ENCODE measurements around the gene DAB2IP. TPM values are rescaled to one million over a fixed set of nuclear protein-coding genes. Genes with fewer than 3 reads are reported as not detected.
"Not testable (repeated sequence)": the region's sequence is repeated elsewhere in the genome, so short reads cannot be mapped to it uniquely, and the experiment has no call there.

Gene DAB2IP
- total RNA-seq, 4 donors from 2014 or later = 42.0 to 93.4 (median 47.9) TPM

GRCh38 chr9:121613009-121613752 is 38.3 kb upstream of the DAB2IP start:
- Histone ChIP-seq H3K9me3 (no peaks in the 10 kb centered on the region), H3K36me3 (no peaks in the 10 kb centered on the region), H3K4me3 (no peak overlapping the region), H3K27ac (peak overlapping the region in 3 of 4 donors; percentile 72 to 74 (median 73)), H3K4me1 (peaks cover 5 to 60% (median 28%) of the 10 kb centered on the region in 3 donors), H3K27me3 (no peaks in the 10 kb centered on the region)
- WGBS, 2 donors (ENCODE audit: low coverage in 1 of 2) = 53 to 57% methylated on average over 5 to 11 of the region's 11 CpGs
- no peak for TF ChIP-seq EP300 (IDR thresholded peaks at IDR 0.05)
- peak; percentile 18 for TF ChIP-seq POLR2AphosphoS5 (IDR thresholded peaks at IDR 0.05)
- no peak for TF ChIP-seq CTCF (IDR thresholded peaks at IDR 0.05)
- no peak for ATAC-seq

- no peak overlapping the region for H3K27ac ChIP-seq
- TF ChIP-seq POLR2AphosphoS5 (IDR thresholded peaks at IDR 0.05) (no peak), CTCF (IDR thresholded peaks at IDR 0.05) (no peak), EP300 (IDR thresholded peaks at IDR 0.05) (no peak)
- WGBS, 2 donors (ENCODE audit: low coverage in 1 of 2) = 63 to 90% methylated on average over 5 to 11 of the region's 14 CpGs
- peaks cover 0 to 59% (median 17%) of the 10 kb centered on the region in 3 donors for H3K4me1 ChIP-seq
- no peak overlapping the region for H3K4me3 ChIP-seq
- H3K27me3 ChIP-seq = no peaks in the 10 kb centered on the region
- ATAC-seq = no peak
- no peaks in the 10 kb centered on the region for H3K36me3 ChIP-seq
- no peaks in the 10 kb centered on the region for H3K9me3 ChIP-seq
Observed at GRCh38 chr9:121616123-121616755, 35.2 kb upstream of the DAB2IP start.

- 82 to 100% methylated on average over 3 to 7 of the region's 9 CpGs for WGBS, 2 donors (ENCODE audit: low coverage in 1 of 2)
- Histone ChIP-seq H3K27ac (peak overlapping the region in 3 of 4 donors; percentile 59 to 70 (median 61)), H3K27me3 (no peaks in the 10 kb centered on the region), H3K9me3 (no peaks in the 10 kb centered on the region), H3K4me3 (no peak overlapping the region), H3K4me1 (peaks cover 0 to 51% (median 6%) of the 10 kb centered on the region in 3 donors), H3K36me3 (no peaks in the 10 kb centered on the region)
- ATAC-seq = no peak
- TF ChIP-seq POLR2A (IDR thresholded peaks at IDR 0.05) = no peak
- TF ChIP-seq EP300 (IDR thresholded peaks at IDR 0.05) = no peak
- TF ChIP-seq POLR2AphosphoS5 (IDR thresholded peaks at IDR 0.05) = no peak
- no peak for TF ChIP-seq CTCF (IDR thresholded peaks at IDR 0.05)
Observed at GRCh38 chr9:121618504-121618903, 32.9 kb upstream of the DAB2IP start.

GRCh38 chr9:121618910-121619309 is 32.5 kb upstream of the DAB2IP start:
- not testable (repeated sequence) for H3K27me3 ChIP-seq, ATAC-seq, H3K4me3 ChIP-seq, H3K36me3 ChIP-seq, H3K9me3 ChIP-seq
- 78 to 86% methylated on average over 2 to 7 of the region's 7 CpGs for WGBS, 2 donors (ENCODE audit: low coverage in 1 of 2)
- H3K4me1 ChIP-seq = peaks cover 0 to 47% (median 6%) of the 10 kb centered on the region in 3 donors
- peak overlapping the region in 3 of 4 donors; percentile 59 to 70 (median 61) for H3K27ac ChIP-seq

GRCh38 chr9:121619545-121620324 is 31.7 kb upstream of the DAB2IP start:
- 57 to 64% methylated on average over 3 to 10 of the region's 11 CpGs for WGBS, 2 donors (ENCODE audit: low coverage in 1 of 2)
- no peaks in the 10 kb centered on the region for H3K9me3 ChIP-seq
- H3K4me3 ChIP-seq = no peak overlapping the region
- H3K27ac ChIP-seq = peak overlapping the region in 3 of 4 donors; percentile 59 to 70 (median 61)
- ATAC-seq = peak; percentile 71
- H3K4me1 ChIP-seq = peaks cover 0 to 46% (median 6%) of the 10 kb centered on the region in 3 donors
- no peaks in the 10 kb centered on the region for H3K27me3 ChIP-seq
- no peaks in the 10 kb centered on the region for H3K36me3 ChIP-seq
- TF ChIP-seq POLR2AphosphoS5 (IDR thresholded peaks at IDR 0.05) (peak; percentile 31), CTCF (IDR thresholded peaks at IDR 0.05) (no peak), POLR2A (IDR thresholded peaks at IDR 0.05) (no peak), EP300 (IDR thresholded peaks at IDR 0.05) (no peak)
